Activated CD8-positive, alpha-beta T cell treated with anti-CD3 and anti-CD28 coated beads for 36 hours (primary cell): ENCODE measurements around the gene RRAGC. TPM values are rescaled to one million over a fixed set of nuclear protein-coding genes. Genes with fewer than 3 reads are reported as not detected.

Experiments used
- ATAC-seq: fragments of 200-7000 bp; cut with Tn5 transposase; one replicate; pipeline ENCODE4 v1.10.0; 2021; ENCODE audit warnings: mild to moderate bottlenecking, moderate library complexity
- CTCF ChIA-PET: fragments of 350-600 bp; sonication (Branson Sonifier 250); formaldehyde crosslinking; loops from one replicate; lab custom pipeline; 2021; ENCODE audit warnings: antibody characterized with exemption; lab: Charles Lee
- POLR2A ChIA-PET: fragments of 350-600 bp; sonication (Branson Sonifier 250); formaldehyde crosslinking; loops from one replicate; lab custom pipeline; 2021; ENCODE audit warnings: antibody characterized with exemption; lab: Charles Lee
- DNase-seq: peaks from one replicate; pipeline ENCODE4 v3.0.0-alpha.2; 2020
- H3K27ac Mint-ChIP-seq: one replicate; pipeline ENCODE4 v1.8.0; 2021; ENCODE audit warnings: mild to moderate bottlenecking, mixed read lengths
- H3K27me3 Mint-ChIP-seq: one replicate; pipeline ENCODE4 v1.8.0; 2021; ENCODE audit warnings: mixed read lengths
- H3K36me3 Mint-ChIP-seq: one replicate; pipeline ENCODE4 v1.8.0; 2021; ENCODE audit warnings: low read depth, mixed read lengths
- H3K4me1 Mint-ChIP-seq: one replicate; pipeline ENCODE4 v1.8.0; 2021; ENCODE audit warnings: low read depth, mixed read lengths
- H3K4me3 Mint-ChIP-seq: one replicate; pipeline ENCODE4 v1.8.0; 2021; ENCODE audit warnings: mild to moderate bottlenecking, moderate library complexity, mixed read lengths
- H3K9me3 Mint-ChIP-seq: one replicate; pipeline ENCODE4 v1.8.0; 2021; ENCODE audit warnings: mixed read lengths
- CTCF ChIP-seq: fragments of 200-600 bp; IDR thresholded peaks from one replicate; pipeline ENCODE4 v1.8.0; 2022; ENCODE audit warnings: antibody characterized with exemption, mild to moderate bottlenecking
- intact Hi-C: fragments of 100-400 bp; cut with micrococcal nuclease; formaldehyde crosslinking; loops from one replicate; pipeline ENCODE4 v1.10.0; 2022
- total RNA-seq, 2 experiments: library from RNA; stranded (reverse); gene quantifications; one replicate each; pipeline ENCODE4 v1.2.3, GENCODE V29; 2021

Gene RRAGC
- total RNA-seq, 2 experiments from 2014 or later: 8.2 to 9.1 TPM

DNA sequence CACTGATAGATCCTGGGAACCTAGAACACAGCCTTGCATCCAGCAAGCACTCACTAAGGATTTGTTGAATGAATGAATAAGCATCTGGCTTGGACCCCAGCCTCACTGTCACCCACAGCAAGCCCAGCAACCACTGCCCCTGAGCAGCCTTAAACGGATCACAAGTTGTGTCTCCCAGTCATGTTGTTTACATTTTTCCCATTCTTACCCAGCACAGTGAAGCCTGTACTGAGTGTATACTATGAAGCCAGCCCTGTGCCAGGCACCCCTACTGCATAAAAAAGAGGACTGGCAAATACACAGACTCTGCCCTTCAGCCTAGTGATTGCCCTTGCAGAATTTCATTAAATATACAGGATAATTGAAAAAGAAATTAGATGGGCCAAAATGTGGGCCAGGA is 30.2 kb downstream of the RRAGC start:
- no peak for DNase-seq
- ChIA-PET POLR2A (no interaction called here), CTCF (interaction anchor here (1.1 kb wide), 1 partner anchor 10 kb away, joined by 3 read pairs; no protein-coding TSS in a partner anchor)
- no peak for TF ChIP-seq CTCF
- Mint-ChIP-seq H3K27me3 (peaks cover 15% of the 10 kb centered on the region), H3K36me3 (no peaks in the 10 kb centered on the region), H3K4me3 (no peak overlapping the region), H3K4me1 (no peaks in the 10 kb centered on the region), H3K9me3 (no peaks in the 10 kb centered on the region), H3K27ac (no peak overlapping the region)
- ATAC-seq: no peak
- intact Hi-C loops: no loop called here

DNA sequence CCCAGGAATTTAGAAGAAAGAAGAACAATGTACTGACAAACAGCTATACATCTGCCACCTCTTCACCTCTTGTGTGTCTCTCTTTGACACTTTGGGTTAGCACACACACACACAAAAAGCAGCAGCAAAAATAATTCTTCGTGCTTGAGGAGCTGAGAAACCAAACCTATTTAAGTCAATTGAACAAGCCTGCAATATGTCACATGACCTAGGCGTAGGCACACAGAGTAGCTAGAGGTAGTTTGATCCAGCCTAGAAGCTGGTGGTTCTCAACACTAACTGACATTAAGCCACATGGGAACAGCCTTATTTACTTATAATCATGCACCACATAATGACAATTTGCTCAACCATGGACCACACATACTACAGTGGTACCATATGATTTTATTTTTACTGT is 32.3 kb downstream of the RRAGC start:
- ChIA-PET CTCF (interaction anchor here (1.0 to 1.5 kb wide), 3 partner anchors 8 to 337 kb away, joined by 3 to 6 read pairs (median 3); no protein-coding TSS in a partner anchor), POLR2A (no interaction called here)
- no peak overlapping the region for H3K4me3 Mint-ChIP-seq
- no peaks in the 10 kb centered on the region for H3K9me3 Mint-ChIP-seq
- no peak overlapping the region for H3K27ac Mint-ChIP-seq
- no peaks in the 10 kb centered on the region for H3K4me1 Mint-ChIP-seq
- no peaks in the 10 kb centered on the region for H3K36me3 Mint-ChIP-seq
- no peak for TF ChIP-seq CTCF
- DNase-seq: no peak
- intact Hi-C loops: no loop called here
- no peak for ATAC-seq
- H3K27me3 Mint-ChIP-seq: peaks cover 20% of the 10 kb centered on the region

DNA sequence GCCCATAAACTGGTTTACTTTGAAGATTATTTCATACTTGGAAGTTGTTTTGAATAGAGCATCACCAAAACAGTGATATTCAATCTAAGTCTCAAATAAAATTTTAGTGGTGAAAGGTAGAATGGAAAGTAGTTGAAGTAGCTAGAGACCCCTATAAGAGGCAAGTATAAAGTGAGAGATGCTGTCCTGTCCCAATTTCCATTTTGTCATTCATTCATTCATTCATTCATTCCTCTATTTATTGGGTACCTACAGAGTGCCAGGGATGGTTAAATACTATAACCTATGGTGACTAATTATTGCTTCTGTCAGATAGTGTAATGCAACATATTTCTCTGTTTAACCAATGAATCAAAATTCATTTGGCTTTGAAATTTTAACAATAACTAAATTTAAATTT is 32.7 kb downstream of the RRAGC start:
- ChIA-PET POLR2A (no interaction called here), CTCF (interaction anchor here (1.0 to 1.5 kb wide), 3 partner anchors 8 to 337 kb away, joined by 3 to 6 read pairs (median 3); no protein-coding TSS in a partner anchor)
- no peaks in the 10 kb centered on the region for H3K9me3 Mint-ChIP-seq
- intact Hi-C loops: no loop called here
- no peak overlapping the region for H3K4me3 Mint-ChIP-seq
- H3K27ac Mint-ChIP-seq: no peak overlapping the region
- H3K4me1 Mint-ChIP-seq: no peaks in the 10 kb centered on the region
- no peak for TF ChIP-seq CTCF
- DNase-seq (no peak), ATAC-seq (no peak)
- no peaks in the 10 kb centered on the region for H3K36me3 Mint-ChIP-seq
- H3K27me3 Mint-ChIP-seq: peaks cover 24% of the 10 kb centered on the region

GRCh38 chr1:38826262-38826661 is 33.3 kb downstream of the RRAGC start:
- TF ChIP-seq CTCF: no peak
- CTCF ChIA-PET: interaction anchor here (1.5 to 8.3 kb wide), 2 partner anchors 7 to 336 kb away, joined by 3 to 67 read pairs; no protein-coding TSS in a partner anchor

GRCh38 chr1:38820860-38821259 is 38.7 kb downstream of the RRAGC start:
- H3K27ac Mint-ChIP-seq: no peak overlapping the region
- no peaks in the 10 kb centered on the region for H3K36me3 Mint-ChIP-seq
- H3K4me1 Mint-ChIP-seq: peaks cover 2% of the 10 kb centered on the region
- H3K4me3 Mint-ChIP-seq: no peak overlapping the region
- peaks cover 54% of the 10 kb centered on the region for H3K27me3 Mint-ChIP-seq
- TF ChIP-seq CTCF: no peak
- H3K9me3 Mint-ChIP-seq: no peaks in the 10 kb centered on the region
- ATAC-seq: no peak
- no peak for DNase-seq
- ChIA-PET CTCF (interaction anchor here (2.8 to 8.3 kb wide), 2 partner anchors 12 to 212 kb away, joined by 9 to 67 read pairs; no protein-coding TSS in a partner anchor), POLR2A (no interaction called here)
- intact Hi-C loops: no loop called here

More at GRCh38 chr1:38826262-38826661, 33.3 kb downstream of the RRAGC start:
- Mint-ChIP-seq H3K27me3 (peaks cover 28% of the 10 kb centered on the region), H3K27ac (no peak overlapping the region), H3K9me3 (no peaks in the 10 kb centered on the region), H3K36me3 (no peaks in the 10 kb centered on the region), H3K4me3 (no peak overlapping the region), H3K4me1 (no peaks in the 10 kb centered on the region)
- intact Hi-C loops: no loop called here
- DNase-seq: no peak
- POLR2A ChIA-PET: no interaction called here
- no peak for ATAC-seq
